H1 (cell line): ENCODE results near the gene INTS2. TPM values are rescaled to one million over a fixed set of nuclear protein-coding genes. Genes with fewer than 3 reads are reported as not detected.

Experiments used
- HDAC6 ChIP-seq: IDR thresholded peaks from one replicate; pipeline ENCODE4 v1.7.1; 2012; ENCODE audit warnings: low read depth, mild to moderate bottlenecking, inconsistent platforms, low read length, moderate library complexity
- KDM4A ChIP-seq: IDR thresholded peaks from one replicate; pipeline ENCODE4 v1.7.1; 2012; ENCODE audit warnings: low read depth, mild to moderate bottlenecking, moderate library complexity, low read length, inconsistent platforms; ENCODE audit not compliant: severe bottlenecking
- POLR2A ChIP-seq, 2 experiments: IDR thresholded peaks; 1 replicate in 1 of 2; 2 replicates in 1 of 2; pipeline ENCODE4 v1.6.1; 2011; ENCODE audit warnings: low read depth in 2 of 2, low read length in 2 of 2, mild to moderate bottlenecking in 2 of 2; ENCODE audit errors: control extremely low read depth in 1 of 2
- RFX5 ChIP-seq: IDR thresholded peaks from 2 replicates; pipeline ENCODE4 v1.6.1; 2011; ENCODE audit warnings: low read depth, low read length, improper control_type of control experiment, borderline replicate concordance
- TBP ChIP-seq: IDR thresholded peaks from 2 replicates; pipeline ENCODE4 v1.6.1; 2011; ENCODE audit warnings: low read depth, low read length, improper control_type of control experiment
- TEAD4 ChIP-seq: IDR thresholded peaks from 2 replicates; pipeline ENCODE4 v1.6.1; 2012; ENCODE audit warnings: low read depth, low read length, inconsistent platforms, mixed read lengths
- polyA plus RNA-seq, 7 experiments: library from polyadenylated mRNA; depleted of rRNA in 3 of 7; stranded (reverse) in 5 of 7; unstranded in 2 of 7; fragments of >200 nt in 5 of 7; fragments of 200-250 nt in 2 of 7; gene quantifications; 1 replicate in 5 of 7; 2 replicates in 1 of 7; 4 replicates in 1 of 7; pipeline versions ENCODE4 v1.2.1 to v1.2.3, GENCODE V29; 2011 to 2013; ENCODE audit warnings: missing spikeins in 2 of 7, mixed read lengths in 2 of 7
- total RNA-seq: library from RNA; stranded (reverse); fragmentation: NEBNext Ultra II Directional; extraction: Animal tissue kit (Norgen Biotek cat#: 25700); gene quantifications from 2 replicates; pipeline ENCODE4 v1.2.1, GENCODE V29; 2021

The INTS2 gene
- total and polyA plus RNA-seq, 2 of the 8 experiments (the other 6 are each of a cell fraction or from before 2014, with no cell fraction given), result 9.4 to 21.8 TPM

DNA sequence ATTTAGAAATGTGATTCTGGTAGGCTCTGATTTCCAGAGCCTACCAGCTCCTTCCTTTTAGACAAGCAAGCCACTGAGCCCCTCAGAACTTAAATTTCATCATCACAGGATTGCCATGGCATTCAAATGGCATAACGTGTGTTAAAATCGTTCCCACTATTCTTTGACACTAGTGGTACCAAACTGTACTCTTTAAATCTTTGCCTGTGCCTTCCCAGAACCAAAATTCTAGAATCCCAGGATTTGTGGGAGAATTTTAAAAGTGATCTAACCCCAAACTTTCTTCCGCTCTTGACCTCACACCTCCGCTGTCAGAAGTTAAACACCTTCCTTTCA lies 287 bp upstream of the INTS2 start (continued):
- TF ChIP-seq TEAD4 (no peak), KDM4A (no peak), POLR2A (IDR thresholded peaks at IDR 0.05; ENCODE audit: control extremely low read depth in 1 of 2, low read depth in 2 of 2, low read length in 2 of 2) (no peak), RFX5 (no peak), TBP (no peak), HDAC6 (no peak)
- TF ChIP-seq, all 59 proteins: peak for 0
